ENCODE measurements around the gene TMEM190.

DNA sequence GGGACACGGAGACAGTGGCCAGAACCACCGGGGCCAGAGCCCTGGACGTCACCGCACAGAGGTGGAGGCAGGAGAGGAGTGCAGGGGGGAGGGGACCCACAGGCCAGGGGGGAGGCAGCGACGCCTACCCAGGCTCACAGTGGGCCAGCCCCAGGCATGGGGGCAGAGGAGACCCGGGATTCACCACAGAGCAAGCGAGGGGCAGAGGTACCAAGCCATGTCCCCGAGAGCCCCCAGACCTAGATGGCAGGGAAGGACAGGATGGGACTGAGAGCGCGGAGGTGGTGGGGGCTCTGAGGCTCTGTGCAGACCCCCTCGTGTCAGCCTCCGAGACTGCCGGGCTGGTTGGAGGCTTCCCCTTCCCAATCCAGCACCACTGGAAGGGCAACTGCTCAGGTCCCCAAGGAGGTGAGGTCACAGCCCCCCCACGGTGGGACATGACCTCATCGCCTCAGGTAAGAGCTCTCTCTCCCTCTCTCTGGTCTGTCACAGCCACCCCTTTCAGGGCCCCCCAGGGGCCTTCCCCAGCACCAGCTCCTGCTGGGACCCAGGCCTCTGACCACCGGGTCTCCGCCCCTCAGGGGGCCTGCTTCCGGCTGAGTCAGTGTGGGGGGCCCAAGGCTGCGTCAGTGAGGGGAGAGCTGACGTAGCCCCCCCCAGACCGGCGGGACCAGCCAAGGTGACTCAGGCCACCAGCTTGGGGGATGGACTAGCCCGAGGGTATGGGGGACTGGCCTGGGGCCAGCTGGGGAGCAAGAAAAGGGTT is 4.1 kb upstream of the TMEM190 start:
- TF ChIP-seq POLR2A (IDR thresholded peaks at IDR 0.05) = no peak
- TF ChIP-seq CTCF (IDR thresholded peaks at IDR 0.05) = no peak
